Measurements from ENCODE around the gene FUT2.

GRCh38 chr19:48669903-48670668, 25.7 kb upstream of the FUT2 start:
- no peak for TF ChIP-seq CTCF (IDR thresholded peaks at IDR 0.05)
- TF ChIP-seq POLR2AphosphoS5 (IDR thresholded peaks at IDR 0.05), result no peak

All from esophagus muscularis mucosa (tissue), 3 donors.